NCI-H748 treated with DMSO at 0.1 percent for 48 hours (cell line): ENCODE data around the gene BDH2.
A peak's percentile ranks its signal among the peaks of the same experiment; 100 is the strongest.

ENCODE experiments used
- DNase-seq: peaks from one replicate; lab custom pipeline; 2025; lab: John Stamatoyannopoulos, UW

Gene BDH2

DNA sequence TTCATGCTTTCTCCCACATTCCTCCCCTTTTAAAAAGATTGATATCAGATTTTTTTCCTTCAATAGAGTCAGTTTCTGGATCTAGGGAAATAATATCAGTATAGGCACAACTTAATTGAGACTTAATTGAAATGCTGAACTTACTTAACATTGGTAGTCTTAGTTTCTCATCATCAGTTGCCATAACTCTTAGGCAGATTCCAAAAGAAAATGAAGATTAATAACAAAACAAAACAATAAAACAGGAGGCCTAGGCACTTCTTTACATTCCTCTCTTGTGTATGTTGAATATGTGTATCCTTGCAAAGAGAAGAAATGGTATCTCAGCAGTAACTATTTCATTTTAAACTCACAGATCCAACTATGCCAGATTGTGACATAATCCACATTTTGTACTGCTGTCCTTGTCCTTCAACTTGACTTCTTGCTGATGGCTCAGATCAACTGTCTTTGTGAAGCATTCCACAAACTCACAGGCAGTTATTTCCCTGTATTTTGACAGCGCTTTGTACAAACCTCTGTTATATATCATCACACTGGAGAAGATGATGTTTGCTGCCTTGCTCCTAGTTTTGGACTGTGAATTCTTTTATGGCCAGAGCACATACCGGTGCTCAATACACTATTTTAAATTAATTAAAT, 14.0 kb downstream of the BDH2 start:
- no peak for DNase-seq

DNA sequence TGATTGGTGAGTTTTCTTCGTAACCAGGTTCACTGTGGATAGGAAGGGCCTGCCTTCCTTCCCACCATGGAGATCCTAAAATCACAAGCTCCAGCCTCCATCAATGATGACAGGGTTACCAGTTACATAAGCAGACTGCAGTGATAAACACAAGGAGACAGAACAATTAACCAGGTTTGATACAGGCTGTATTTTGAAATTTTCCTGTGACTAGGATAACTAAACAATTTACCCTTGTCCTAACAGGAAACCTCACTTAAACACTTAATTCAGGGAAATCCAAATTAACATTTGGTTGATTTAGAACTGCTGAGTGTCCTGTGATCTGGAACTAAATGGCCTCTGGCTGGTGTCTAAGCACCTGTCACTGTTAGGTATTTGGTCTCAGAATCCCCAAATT, 20.0 kb downstream of the BDH2 start:
- no peak for DNase-seq

DNA sequence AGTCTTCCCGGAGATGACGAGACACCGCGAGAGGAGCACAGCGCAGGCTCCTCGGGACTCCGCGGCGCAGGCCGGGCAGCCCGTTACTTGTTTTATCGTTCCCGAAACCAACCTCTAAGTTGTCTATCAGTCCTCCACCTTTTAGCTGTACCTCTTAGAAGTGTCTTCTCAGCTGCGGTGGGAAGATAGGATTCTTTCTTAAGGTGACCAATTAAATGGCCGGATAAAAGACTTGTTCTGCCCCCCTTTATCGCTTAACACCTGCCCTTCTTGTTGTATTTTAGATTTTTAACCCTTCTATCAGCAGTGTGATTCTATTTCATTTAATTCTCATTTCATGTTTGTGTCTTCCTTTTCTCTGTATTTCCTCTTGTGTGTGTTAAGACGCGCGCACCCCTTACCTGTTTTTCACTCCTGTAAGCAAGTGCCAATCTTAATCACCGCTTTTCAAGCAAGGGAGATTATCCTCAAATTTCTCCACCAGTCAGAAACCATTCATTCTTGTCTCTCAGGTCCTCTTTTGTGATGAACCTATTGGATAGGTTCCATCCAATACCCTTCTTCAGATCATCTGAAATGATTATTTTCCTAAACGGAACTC, 22.8 kb downstream of the BDH2 start, which contains the start of gene SLC9B2:
TSS of gene SLC9B2 (minus strand) at position 15 of the 601 bp plus-strand sequence. CDS start 9,211 bp downstream, outside the sequence.
- DNase-seq, result no peak

DNA sequence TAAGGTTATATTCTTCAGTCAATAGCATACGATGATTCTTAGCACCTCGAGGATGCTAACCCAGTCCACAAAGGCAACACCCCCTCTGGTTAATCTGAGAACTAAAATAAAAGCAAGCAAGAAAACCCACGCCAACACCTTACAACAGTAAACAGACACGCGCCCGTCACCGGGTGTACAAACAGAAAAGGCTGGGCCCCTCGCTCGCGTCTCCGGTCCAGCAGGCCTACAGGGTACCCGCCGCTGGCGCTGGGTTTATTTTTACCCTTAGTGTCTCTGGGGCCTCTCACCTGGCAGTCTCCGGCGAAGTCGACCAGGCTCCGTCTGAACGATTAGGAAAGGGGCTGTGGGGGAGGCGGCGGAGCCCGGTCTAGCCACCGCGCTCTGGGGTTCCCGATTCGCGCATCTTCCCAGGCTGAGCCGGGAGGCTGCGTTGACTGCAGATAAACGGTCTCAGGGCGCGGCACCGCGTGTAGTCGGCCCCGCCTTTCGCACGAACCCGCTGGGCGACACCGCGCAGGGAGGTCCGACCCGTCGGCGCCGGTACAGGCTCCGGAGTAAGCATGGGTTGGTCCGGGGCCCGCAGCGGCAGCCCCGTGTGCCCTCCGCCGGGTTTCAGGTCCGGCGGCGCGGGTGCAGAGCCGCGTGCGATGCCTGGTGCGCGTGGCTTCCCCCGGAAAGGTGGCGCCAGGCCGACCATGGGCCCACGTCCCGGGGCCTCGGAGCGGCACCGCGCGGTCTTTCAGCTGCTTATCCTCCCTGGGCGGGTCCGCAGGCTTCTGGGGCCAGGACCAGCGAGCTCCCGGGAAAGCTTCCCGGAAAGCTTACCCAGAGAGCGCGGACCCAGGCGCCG, 23.5 kb downstream of the BDH2 start:
- peak; percentile 39 for DNase-seq

DNA sequence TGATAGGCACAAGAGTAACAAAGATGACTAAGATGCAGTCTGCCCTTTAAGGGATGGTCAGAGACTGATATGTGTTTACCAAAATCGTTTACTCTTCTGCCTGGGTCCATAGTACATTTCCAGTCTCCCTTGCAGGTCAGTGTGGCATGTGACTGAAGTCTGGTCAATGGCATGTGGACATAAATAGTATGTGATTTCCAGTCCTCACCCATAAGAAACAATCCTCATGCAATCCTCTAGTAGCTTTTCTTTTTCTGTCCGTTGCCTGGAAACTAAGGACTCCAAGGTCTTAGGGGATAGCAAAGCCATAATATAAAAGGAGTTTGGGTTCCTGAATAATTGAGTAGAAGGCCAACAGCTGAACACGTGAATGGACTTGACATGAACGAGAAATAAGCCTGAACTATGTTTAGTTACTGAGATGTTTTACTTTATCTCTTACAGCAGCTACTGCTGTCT, 24.2 kb downstream of the BDH2 start:
- DNase-seq, result no peak

DNA sequence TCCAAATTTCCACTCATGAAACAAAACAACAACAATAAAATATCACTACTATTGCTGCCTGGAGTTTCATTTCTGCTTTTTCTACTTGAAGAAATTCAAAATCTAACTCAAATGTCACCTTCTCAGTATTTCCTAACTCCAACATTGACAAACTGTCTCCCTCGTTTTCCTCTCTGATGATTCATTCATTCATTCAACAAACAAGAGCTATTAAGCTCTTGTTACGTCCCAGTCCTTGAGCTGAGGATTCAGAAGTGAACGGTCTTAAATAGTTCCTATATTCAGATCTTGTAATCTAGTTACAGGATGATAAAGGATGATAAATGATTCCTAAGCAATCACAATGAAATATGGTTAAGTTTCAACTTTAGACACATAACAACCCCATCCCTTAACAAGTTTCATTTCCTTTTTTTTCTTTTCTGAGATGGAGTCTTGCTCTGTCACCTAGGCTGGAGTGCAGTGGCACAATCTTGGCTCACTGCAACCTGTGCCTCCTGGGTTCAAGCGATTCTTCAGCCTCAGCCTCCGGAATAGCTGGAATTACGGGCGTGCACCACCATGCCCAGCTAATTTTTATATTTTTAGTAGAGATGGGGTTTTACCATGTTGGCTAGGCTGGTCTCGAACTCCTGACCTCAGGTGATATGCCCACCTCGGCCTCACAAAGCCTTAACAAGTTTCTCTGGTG, 24.7 kb downstream of the BDH2 start:
- DNase-seq, result no peak

DNA sequence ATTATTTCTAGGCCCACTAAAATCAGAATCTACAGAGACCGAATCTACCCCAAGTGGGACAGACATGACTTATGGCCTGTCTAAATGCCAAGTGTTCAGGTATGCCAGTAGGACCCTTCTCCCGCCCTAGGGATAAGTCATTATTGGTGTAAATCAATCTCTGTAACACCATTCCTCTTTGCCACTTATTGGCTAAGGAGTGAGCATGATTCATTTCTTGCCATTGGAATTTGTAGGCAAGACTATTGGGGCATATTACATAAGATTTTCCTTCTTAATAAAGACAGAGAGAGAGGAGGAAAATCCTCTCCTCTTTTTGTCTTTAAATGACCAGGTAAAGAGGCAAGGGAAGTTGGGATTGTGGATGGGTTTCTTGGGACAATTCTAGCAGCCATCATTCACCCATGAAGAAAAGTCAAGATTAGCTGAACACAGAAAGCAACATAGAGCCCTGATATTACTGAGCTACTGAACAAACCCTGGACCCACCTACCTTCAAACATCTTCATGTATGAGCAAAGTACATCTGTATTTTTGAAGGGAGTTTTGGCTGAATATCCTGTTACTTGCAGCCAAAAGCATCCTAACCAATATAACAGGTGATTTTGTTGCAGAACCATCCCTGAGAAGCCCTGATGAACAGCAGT, 25.7 kb downstream of the BDH2 start:
- no peak for DNase-seq

DNA sequence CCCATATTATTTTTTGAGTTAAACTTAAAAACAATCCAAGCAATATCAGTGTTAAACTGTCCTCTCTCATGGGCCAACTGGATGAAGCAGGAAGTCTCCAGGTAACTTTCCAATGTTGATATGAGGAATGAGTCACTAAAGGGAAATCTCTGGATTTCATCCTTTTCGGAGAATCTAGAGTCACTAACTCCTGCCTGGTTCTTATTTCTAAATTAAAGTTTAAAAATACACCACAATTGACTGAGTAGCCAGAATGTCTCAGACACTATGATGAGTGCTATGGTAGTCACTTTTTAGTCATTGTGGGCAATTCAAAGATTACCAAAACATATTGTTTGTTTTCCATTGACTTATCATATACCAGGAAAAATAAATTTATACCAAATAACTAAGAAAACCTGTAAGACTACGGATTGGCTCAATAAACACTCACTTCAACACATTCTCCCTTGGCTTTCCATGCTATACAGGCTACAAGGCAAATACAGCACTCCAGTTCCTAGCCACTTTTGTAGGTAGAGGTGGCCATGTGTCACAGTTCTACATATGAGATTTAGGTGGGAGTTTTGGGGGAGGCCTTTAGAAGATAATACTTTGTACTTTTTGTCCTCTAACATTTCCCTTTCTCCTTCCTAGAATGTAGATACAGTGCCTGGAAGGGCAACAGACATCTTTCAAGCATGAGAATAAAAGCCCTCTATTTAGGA, 31.6 kb downstream of the BDH2 start:
- DNase-seq, result no peak

DNA sequence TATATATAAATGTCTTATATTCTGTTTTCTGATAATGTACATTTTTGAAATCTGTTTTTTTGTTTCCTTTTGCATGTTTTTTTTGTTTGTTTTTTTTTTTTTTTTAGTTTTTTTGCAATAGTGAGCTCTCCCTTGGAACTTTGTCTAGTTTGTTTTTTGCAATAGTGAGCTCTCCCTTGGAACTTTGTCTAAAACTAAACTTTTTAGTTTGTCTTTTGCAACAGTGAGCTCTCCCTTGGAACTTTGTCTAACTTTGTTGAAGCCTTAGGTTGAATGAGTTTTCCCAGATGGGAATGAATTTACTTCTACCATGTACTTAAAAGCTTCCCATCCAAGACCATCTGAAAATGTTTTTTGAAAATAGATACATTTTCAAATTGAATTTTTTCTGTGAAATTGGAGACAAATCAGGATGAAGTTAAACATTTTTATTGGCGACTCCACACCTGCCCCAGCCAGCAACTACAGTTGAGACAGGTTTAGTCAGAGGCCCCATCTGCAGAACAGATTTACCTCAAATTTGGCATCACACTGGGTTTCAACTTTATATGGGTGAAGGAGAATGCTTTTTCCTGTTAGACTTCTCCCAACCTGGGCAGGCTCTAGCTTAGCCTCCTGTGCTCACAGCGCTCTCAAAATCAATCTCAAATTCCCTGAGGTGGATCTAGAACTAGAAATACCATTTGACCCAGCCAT, 39.0 kb downstream of the BDH2 start:
- no peak for DNase-seq

DNA sequence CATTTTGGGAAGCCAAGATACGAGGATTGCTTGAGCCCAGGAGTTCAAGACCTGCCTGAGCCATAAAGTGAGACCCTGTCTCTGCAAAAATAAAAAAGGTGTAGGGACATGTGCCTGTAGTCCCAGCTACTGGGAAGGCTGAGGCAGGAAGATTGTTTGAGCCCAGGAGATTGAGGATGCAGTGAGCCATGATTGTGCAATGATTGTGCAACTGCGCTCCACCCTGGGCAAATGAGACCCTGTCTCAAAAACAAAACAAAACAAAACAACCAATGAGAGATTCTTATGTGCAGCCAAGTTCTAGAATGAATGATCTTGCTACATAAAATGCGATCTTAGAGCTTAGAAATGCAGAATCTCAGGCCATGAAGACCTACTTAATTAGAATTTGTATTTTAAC, 45.6 kb downstream of the BDH2 start:
- DNase-seq, result no peak

DNA sequence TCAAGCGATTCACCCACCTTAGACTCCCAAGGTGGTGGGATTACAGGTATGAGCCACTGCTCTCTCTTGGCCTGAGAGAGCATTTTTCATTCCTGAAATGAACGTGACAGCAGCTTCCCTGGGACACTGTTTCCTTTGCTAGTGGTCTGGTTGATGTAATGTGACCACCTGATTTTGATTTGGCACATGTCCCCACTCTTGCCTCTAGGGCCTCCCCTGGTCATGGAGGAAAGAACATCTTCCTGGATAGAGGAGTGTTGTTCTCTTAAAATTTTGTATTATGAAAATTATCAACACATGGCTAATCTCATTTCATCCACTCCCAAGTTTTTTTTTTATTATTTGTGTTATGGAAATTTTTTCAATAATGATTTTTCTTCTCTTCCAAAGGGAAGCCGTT, 46.9 kb downstream of the BDH2 start:
- DNase-seq, result no peak

DNA sequence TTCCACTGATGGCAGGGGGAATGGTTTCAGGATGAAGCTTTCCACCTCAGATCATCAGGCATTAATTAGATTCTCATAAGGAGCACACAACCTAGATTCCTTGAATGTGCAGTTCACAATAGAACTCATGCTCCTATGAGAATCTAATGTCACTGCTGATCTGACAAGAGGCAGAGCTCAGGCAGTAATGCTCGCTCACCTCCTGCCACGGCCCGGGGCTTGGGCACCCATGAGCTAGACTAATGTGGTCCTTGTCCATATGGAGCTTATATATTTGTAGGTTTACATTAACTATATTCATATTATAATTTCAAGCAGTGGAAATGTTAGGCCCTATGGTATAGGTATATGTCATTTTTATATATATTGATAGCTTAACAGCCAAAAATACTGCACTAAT, 47.5 kb downstream of the BDH2 start:
- no peak for DNase-seq

DNA sequence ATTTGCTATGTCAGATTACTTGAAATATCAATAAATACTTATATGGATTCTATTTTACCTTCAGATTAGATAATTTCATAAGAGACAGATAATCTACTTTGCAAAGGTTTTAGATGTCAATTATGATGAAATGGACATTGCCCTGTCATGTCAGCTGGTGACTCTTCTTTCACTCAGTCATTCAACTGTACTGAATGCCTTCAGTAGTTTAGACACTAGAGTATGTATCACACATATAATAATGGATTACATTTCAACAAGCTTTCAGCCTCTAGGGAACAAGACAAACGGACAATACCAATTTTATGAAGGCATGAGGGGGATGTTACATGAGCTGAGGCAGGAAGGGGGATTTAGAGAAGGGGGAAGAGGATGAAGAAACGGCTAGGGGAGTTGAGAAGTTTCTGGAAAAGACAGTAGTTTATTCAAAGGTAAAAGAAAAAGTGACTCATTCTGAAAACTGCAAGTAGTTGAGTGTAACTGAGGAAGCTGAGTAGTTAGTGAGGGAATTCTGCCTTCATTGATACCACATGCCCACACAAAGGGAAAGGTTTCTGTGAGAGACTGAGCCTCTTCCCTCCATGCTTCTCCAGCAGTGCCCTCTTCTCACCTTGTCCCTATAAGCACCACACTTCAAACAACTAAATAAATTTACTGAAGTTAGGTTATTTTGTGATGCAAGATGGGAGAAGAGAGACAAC, 48.7 kb downstream of the BDH2 start:
- DNase-seq, result no peak

DNA sequence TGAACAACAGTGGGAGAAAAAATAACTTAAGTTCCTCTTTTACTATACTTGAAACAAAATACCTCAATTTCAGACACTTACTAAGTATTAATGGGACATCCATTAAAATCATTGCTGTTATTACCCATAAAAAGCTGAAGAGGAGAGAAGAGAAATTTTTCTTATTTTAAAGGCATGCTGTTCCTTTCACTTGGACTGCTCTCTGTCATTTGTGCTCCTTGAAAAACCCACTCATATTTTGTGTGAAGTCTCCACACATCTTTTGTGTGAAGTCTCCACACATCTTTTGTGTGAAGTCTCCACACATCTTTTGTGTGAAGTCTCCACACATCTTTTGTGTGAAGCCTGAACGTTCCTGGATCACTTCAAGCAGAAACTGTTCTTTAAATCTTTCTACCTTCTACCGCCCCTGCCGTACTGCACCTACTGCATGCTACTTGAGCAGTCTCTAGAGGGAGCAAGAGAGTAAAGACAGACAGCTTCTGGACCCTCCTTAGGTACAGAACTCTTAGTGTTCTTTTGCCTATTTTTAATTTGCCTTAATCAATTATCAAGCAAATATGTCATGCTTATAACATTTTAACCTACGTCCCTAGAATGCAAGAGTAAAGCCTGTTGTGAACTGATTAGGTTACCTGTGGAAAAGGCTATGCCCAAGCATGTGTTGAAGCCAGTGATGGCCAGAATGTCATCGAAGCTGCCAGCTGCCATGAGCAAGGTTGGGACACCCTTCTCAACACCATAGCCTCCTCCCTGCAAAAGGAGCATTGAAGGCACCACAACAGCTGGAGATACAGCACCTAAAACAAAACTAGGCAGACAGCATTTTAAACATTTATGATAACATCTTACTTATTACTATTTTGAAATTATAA, 53.0 kb downstream of the BDH2 start:
- no peak for DNase-seq

DNA sequence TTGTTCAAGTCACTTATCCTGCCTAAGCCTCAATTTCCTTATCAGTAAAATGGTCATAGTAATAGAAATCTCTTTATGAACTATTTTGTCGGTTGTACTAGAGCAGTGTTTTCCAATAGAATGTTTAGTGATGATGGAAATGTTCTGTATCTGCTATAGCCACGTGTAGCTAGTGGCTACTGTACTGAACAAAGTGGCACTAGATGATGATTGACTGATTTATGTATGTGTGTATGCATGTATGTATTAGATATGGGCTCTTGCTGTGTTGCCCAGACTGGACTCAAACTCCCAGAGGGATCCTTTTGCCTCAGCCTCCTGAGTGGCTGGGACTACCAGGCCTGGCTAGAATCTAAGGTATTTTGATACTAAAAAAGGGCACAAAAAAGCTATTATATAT, 55.5 kb downstream of the BDH2 start:
- DNase-seq, result no peak

DNA sequence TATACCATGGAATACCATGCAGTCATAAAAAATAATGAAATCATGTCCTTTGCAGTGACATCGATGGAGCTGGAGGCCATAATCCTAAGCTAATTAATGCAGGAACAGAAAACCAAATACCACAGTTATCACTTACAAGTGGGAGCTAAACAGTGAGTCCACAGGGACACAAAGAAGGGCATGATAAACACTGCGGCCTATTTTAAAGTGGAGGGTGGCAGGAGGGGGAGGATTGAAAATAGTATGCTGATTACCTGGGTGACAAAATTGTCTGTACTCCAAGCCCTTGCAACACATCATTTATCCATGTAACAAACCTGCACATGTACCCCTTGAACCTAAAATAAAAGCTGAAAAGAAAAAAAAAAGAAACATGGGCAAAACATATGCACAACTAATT, 63.5 kb downstream of the BDH2 start:
- DNase-seq, result no peak

DNA sequence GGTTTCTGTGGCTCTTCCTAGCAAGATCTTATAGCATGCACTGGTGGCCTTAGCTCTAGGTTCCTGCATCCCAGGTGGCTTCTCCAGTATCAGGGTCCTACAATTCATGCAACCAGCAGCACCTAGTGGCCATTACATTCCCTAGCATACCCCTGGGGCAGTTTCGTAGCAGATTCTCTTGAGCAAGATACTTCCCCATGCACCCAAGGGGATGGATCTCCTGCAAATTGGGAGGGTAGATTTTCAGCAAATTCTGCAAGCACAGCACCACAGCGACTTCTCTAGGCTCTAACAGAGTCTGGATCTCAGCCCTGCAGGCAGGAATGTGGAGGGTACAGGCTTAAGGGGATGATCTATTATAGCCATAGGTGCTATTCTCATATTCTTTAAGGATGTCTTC, 67.1 kb downstream of the BDH2 start:
- DNase-seq, result no peak

DNA sequence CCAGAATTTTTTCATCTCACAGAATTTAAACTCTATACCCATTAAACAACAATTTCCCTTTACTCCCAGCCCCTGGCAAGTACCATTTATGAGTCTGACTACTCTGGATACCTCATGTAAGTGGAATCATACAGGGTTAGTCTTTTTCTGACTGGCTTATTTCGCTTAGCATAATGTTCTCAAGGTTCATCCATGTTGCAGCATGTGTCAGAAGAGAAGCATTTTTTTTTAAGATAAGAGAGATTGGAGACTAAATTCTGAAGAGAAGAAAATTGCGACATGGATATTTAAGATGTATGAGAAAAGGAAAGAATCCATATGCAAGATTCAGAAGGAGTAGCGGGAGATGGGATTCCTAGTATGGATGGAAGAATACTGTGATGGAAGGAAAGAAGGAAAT, 68.8 kb downstream of the BDH2 start:
- no peak for DNase-seq

DNA sequence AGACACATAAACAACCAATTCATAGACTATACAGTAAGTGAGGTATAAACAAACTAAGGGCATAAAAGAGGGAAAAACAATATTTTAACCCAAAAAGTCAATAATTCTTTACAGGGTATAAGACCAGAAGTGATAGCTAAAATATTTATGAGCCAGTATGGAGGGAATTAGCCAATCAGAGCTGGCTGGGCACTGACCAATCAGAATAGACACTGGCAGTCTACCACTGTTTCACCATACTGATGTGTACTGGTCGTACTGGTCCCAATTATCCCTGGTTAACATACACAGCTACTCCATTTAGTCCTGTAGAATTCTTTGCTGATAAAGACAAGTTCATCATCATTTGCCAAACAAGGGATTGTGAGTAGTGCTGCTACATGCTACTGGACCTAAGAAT, 70.3 kb downstream of the BDH2 start:
- DNase-seq, result no peak
